HG03108 (cell line): ENCODE results near the gene THBD.

Experiments used
- ATAC-seq: cut with Tn5 transposase; IDR thresholded peaks from one replicate; pipeline ENCODE4 v1.9.1; 2021; ENCODE audit warnings: moderate library complexity; ENCODE audit not compliant: unreplicated experiment

THBD gene

DNA sequence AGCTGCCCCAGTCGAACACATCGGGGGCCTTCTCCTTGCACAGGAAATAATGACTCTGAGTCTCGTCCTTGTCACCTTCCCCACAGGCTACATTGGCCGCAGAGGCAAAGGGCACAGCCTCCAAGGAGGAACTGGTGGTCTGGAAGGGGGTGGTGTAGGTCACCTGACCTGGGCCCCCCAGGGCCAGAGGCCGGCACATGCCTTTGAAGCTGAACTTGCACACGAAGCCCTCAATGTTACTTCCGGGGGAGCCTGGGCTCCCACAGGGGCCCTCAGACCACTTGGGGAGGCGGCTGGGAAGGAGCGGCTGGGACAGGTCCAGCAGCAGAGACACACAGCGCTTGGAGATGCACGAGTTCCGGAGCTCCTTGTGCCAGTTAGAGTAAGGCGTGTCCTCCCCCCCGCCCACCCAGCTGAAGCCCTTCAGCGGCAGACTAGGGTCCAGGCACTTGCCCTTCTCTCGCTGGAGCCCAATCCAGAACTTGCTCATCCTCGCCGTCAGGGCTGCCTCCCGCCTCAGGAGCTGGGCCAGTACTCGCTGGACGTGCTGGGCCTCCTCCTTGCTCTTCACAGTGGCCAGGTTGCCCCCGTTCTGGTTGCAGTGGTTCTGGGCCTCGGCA lies 36.1 kb upstream of the THBD start:
- ATAC-seq = no peak

DNA sequence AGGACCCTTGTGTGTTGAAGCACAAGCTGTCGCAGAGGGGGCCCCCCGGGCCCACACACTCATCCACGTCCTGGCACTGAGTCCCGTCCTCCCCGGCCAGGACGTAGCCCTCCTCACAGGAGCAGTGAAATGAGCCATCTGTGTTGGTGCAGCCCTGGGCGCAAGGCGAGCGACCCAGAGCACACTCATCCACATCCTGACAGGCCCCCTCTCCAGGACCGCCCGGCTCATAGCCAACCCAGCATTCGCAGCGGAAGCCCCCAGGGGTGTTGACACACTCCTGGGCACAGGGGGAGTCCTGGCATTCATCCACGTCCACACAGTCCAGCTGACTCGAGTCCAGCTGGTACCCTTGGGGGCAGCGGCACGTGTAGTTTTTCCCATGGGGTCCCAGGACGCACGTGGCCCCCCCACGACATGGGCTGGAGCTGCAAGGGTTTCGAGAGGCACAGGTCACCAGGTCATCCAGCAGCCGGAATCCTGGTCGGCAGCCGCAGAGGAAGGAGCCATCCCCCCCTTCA lies 35.4 kb upstream of the THBD start:
- no peak for ATAC-seq

DNA sequence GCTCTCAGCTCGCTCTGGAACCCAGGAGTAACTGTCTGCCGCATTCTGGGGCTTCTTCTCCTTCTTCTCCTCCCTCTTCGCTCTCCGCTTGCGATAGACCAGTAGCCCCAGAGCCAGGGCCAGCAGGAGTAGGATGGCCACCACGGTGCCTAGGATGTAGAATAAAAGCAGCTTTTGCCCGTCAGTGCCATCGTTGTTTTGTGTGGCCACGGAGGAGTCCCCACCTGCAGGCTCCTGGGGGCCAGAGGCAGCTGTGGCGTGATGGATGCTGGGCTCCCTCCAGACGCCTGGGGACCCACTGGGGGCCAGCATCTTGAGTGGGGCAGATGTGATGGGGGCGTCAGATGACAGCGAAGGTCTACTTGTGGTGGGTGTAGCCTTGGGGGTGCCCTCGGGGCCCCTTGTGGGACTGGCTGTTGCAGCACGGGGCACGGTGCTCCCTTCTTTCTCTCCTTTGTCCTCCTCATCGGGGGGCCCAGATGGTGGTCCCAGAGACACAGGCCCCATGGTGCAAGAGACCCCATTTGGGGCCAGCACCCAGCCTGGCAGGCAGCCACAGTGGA lies 34.9 kb upstream of the THBD start:
- ATAC-seq = no peak

DNA sequence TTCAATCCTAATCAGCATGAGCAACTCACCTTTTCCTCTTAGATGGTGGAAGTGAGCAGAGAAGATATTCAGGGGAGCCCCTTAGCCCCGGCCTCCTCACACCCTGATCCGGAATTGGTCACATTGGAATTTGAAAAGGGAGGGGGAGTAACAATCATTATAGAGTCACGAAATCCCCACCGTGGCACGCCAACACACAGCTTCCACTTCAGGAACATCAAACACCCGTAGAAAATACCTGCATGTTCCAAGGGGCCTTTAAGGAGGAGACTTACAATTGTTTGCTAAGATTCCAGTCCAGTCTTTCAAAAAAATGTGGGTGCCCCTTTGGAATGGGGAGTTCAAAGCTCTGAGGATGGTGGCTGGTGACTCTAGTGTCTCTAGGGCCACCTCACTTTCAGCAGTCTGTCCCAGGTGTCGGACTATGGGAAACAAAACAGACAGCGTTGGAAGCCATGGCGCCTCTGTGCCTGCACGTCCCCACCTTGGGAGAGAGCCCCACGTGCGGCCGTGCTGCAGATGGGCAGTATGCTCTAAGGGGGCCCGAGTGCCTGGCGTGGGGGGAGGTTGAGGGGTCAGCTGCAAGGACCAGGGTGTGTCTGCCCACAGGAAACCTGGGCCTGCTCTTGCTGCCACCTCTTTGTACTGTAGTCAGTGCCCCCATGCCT lies 34.2 kb upstream of the THBD start:
- ATAC-seq = no peak

GRCh38 chr20:23082846-23083552 lies 33.5 kb upstream of the THBD start:
- no peak for ATAC-seq

DNA sequence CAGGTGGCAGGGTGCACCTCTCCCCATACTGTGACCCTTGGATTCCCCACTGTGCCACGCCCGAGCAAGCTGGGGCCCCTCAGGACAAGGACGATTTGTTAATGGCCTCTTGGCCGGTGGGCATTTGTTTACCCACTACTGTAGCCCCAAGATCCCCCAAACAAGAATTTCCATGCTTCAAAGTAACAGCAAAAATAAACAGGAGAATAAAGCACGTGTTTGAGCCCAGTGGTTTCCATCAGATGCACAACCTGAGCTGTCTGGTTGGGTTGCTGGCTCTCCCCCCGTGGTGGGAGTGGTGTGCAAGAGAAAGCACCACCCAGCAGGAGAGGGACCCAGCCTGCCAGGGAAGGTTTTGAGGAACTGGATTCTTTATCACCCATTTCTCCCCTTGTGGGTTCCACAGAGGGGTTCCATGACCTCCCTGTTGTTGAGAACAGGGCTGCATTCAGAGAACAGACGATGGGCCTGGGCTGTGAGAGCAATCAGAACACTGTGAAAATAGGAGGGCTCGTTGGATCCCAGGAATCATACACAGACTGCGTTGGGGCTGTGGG lies 31.9 kb upstream of the THBD start:
- ATAC-seq = no peak

- ATAC-seq = no peak
Observed at GRCh38 chr20:23080521-23080920, 31.0 kb upstream of the THBD start.

GRCh38 chr20:23079926-23080325 lies 30.5 kb upstream of the THBD start:
- no peak for ATAC-seq

DNA sequence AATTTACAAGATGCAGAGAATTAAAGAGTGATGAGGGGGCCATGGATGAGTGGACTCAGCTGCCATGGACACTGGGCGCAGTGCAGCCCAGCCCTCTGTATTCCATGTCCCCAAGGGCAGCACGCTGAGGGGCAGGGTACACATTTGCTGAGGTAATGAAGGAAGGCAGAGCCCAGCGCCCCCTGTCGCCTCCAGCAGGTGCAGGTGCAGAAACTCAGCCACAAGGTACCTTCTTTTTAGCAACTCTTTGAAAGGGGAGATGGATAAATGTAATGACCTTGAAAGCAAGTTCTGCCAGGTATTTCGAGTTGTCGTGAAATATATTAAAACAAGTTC lies 29.5 kb upstream of the THBD start:
- no peak for ATAC-seq

- no peak for ATAC-seq
Observed at GRCh38 chr20:23078351-23079015, 29.0 kb upstream of the THBD start.

DNA sequence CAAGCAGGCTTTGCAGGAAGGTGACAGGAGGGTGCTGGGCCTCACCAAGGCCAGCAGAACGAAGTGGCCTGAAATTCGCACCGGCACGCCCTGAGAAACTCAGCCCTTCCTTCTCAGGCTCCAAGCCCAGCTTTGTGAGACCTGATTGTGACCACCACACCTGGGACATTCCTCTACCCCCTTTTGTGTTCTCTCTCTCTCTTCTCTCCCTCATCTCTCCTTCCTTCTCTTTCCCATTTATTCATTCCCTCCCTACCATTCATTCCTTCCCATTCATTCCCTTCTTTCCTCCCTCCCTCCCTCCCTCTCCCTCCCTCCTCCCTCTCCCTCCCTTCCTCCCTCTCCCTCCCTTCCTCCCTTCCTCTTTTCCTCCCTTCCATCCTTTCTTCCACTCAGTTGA lies 27.8 kb upstream of the THBD start:
- ATAC-seq = no peak

DNA sequence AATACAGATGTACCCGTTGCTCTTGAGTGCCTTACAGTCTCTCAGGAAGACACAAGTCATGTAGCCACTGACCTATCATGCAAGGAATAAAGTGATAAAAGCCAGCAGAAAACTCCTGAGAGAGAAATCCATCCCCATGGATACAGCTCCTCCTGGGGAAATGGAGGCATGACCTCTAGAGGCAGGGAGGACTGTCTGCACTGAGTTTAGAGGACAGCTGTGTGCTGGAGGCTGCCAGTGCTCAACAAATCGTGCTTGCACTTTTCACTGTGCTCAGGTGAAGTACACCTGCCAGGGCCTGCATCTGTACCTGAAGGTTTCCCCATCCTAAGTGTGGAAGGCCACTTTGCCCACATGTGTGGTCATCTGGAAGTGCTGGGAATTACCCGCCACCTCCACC lies 24.6 kb upstream of the THBD start:
- ATAC-seq = no peak

DNA sequence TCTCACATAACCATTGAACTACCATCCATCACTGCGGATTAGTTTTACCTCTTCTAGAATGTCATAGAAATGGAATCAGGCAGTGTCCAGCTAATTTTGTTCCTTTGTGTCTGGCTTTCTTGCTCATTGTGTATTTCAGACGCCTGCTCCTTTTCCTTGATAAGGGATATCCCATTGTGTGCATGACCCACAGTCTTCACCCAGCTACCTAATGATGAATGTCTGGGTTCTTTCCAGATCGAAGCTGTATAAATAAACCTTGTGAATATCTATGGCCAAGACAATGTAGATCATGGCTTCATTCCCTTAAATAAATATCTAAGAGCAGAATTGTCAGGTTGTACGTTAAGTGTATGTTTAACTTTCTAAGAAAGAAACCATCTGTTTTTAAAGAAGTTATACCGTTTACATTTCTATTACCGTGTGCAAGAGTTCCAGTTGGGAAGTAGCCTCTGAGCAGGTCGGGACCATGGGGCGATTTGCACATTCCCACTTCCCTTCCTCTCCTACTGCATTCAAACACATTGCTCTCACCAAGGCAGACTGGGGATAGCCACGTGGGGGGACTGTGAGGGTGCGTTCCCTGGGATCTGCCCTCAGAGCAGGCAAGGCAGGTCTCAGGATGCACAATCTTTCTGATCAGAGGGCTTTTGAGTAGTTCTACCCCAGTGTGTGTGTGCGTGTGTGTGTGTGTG lies 23.6 kb upstream of the THBD start:
- no peak for ATAC-seq

DNA sequence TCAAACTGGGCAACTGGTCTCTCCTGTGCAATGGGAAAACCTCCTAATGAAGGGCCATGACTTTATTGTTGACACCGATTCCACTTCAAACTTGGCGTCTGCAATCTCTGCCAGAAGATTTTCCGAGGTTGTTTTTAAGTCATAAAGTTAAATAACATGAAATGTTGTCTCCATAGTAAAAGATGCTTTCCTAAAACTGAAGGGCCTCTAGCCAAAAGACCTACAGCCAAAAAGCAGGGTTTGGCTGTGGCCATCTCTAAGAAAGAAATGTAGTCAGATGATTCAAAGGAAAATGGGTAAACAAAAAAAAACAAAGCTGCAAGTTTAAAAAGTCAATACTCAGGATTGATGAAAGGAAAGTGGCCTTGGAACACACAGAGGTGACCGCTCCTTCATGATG lies 22.5 kb upstream of the THBD start:
- no peak for ATAC-seq

- no peak for ATAC-seq
Observed at GRCh38 chr20:23071398-23071797, 21.9 kb upstream of the THBD start.

DNA sequence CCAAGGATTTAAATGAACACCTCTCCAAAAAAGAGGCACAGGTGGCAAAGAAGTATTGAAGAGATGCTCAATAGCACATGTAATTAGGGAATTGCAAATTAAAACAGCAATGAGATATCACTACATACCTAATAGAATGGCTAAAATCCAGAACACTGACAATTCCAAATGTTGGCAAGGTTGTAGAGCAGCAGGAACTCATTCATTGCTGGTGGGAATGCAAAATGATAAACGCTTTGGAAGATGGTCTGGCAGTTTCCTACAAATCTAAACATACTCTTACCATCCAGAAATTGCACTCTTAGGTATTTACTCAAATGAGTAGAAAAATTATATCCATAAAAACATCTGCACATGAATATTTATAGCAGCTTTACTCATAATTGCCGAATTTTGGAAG lies 19.6 kb upstream of the THBD start:
- no peak for ATAC-seq

GRCh38 chr20:23068283-23068682 lies 18.8 kb upstream of the THBD start:
- ATAC-seq = no peak

DNA sequence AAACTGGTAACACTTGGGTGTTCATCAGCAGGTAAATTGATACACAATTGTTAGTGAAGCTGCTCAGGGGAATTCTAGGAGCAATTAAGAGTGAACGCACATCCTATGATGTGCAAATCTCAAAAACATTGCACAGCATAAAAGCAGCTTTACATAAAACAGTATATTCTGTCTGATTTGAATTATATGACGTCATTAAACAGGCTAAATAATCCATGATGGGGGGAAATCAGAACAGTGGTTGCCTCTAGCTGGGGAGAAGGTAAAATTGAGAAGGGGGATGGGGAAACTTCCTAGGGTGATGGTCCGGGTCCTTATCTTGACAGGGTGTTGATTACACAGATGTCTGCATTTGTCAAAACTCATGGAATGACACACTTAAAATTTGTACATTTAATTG lies 17.3 kb upstream of the THBD start:
- ATAC-seq = no peak

GRCh38 chr20:23065266-23066201 lies 16.1 kb upstream of the THBD start:
- ATAC-seq = no peak
